ENCODE measurements around the gene HARBI1.

Gene HARBI1

DNA sequence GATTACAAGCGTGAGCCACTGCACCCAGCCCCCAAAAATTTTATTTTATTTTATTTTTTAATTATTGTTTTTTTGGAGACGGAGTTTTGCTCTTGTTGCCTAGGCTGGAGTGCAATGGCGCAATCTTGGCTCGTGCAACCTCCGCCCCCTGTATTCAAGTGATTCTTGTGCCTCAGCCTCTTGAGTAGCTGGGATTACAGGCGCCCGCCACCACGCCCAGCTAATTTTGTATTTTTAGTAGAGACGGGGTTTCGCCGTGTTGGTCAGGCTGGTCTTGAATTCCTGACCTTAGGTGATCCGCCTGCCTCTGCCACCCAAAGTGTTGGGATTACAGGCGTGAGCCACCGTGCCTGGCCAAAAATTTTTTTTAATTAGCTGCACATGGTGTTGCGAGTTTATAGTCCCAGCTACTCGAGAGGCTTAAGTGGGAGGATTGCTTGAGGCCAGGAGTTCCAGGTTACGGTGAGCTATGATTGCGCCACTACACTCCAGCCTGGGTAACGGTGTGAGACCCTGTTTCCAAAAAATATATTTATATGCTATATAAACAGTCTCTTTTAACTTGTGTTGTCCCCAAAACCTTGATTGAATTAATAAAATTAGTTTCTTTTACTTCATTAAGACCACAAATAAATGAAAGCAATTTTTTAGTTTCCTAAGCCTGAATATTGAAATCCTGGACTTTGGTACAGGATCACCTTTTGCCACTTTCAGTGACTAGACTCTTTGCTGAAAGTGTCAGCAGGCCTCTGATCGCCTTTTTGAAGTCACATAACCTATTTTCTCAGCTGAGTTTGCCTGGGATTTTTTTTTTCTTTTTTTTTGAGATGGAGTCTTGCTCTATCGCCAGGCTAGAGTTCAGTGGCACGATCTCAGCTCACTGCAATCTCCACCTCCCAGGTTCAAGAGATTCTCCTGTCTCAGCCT lies 16.5 kb upstream of the HARBI1 start:
- DNase-seq: no peak

DNA sequence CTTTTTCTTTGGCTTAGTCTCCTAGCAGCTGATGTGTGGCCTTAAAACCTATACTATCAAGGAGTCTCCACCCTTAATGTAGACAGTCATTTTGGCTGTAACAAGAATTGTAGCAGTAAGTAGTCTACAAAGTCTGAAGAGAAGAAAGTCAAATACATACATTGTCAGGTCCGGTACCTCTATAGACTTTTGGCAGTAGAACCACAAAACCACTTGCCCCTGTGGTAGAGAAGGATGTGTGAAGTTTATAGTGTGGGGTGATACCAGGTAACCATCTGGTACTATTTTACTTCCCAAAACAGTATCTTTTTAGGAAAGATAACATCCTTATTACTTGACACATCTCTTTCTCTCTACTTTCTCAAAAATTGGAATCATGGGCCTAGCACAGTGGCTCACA lies 15.5 kb upstream of the HARBI1 start:
- no peak for DNase-seq

DNA sequence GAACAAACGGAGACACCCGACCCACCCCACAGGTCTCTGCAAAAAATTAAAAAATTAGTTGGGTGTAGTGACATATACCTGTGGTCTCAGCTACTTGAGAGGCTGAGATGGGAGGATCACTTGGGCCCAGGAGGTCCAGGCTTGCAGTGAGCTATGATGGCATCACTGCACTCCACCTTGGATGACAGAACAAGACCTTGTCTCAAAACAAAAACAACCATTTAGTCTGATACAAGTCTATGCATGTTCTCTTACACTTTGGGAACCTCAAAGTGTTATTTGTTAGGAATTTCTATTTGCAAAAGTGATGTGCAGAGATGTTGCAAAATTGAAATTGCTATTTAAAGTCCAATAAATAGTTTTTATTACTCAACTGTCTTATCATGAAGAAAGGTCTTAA lies 14.6 kb upstream of the HARBI1 start:
- no peak for DNase-seq

DNA sequence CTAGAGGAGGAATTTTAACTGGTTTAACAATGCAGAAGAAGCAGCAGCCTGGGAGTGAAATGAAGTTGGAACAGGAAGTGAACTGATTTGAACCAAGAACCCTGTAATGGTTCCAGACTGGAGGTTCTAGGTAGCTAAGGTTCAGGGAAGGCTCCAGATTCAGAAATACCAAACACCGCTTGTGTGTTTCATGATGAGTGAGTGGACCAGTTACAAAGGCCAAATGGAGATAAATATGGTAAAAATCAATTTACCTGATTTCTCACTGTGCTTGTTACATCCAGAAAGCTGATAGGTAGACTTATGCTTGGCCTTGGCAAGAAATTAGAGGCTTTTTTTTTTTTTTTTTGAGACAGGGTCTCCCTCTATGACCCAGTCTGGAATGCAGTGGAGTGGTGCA lies 13.2 kb upstream of the HARBI1 start:
- no peak for DNase-seq

DNA sequence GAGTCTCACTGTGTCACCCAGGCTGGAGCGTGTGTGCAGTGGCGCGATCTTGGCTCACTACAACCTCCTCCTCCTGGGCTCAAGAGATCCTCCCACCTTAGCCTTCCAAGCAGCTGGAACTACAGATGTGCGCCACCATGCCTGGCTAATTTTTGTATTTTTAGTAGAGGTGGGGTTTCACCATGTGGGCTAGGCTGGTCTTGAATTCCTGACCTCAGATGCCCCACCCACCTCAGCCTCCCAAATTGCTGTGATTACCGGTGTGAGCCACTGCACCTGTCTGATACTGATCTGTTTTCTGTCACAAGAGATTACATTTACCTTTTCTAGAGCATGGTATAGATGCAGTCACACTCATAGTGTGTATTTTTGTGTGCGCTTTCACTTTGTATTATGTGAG lies 11.9 kb upstream of the HARBI1 start:
- no peak for DNase-seq

DNA sequence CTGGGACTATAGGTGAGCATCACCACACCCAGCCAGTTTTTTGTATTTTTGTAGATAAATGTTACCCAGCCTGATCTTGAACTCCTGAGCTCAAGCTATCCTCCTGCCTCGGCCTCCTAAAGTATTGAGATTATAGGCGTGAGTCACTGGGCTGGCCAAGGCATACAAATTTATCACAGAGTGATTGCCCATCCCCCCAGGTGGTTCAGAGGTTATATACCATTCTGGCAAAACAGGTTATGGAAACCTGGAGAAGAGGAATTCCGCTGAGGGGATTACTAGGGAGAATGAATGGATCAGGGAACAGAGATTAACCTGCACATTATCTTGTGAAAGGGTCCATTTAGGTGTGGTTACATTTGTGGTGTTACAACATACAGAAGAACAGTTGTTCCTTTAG lies 8.4 kb upstream of the HARBI1 start:
- DNase-seq: no peak

DNA sequence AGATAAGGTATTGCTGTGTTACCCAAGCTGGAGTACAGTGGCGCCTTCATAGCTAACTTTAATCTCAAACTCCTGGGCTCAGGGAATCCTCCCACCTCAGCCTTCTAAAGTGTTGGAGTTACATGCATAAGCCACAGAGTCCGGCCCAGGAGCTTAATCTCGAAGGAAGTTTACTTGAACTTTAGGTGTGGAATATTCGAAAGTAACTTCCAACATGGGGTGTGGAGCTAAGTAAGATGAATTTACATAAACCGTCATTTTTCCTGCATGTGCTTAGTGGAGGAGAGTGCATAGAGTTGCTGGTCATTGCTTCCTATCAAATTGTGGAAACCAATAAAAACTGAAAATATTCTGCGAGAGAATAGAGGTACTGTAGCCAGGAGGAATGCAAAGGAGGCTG lies 1.8 kb upstream of the HARBI1 start:
- DNase-seq: no peak

DNA sequence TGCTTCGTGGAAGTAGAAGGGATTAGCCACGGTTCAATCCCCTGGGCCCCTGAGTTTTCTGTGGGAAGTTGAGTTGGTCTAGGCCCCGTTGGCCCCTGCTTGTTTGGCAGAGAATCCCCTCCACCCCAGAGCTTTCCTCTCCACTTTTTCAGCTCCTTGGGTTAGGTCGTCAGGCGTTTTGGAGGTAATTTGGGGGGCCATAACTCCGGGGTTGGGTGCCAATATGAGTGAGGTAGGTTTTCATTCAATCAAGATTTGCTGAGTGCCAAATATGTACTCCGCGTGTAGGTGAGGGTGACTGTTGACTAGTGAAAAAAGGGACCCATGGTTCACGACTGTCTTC lies 916 bp upstream of the HARBI1 start:
- no peak for DNase-seq

DNA sequence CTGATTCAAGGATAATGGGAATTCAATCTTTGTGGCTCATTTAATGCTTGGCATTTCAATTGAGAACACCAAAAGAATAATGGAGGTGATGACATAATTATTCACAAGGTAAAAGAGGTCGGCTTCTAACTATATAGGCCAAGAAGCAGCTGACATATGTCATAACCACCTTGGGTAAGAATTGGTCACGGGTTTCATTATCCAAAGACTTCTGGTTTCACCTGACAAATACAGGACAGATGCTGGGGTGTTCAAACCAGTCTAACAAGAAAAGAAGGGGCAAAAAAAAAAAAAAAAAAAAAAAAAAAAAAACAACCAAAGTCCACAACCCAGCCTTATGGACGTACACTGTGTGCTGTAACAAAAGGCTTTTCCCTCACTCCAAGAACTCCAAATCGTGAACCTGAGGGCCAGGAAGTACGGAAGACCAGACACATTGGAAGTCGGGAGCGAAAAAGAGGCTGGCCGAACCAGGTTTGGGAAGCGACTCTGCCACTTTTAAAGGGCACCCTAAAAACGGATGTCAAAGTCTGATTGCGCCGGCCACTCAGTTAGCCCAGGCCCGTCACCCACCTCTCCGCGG lies 385 bp downstream of the HARBI1 start:
- peak; percentile 4 for DNase-seq

DNA sequence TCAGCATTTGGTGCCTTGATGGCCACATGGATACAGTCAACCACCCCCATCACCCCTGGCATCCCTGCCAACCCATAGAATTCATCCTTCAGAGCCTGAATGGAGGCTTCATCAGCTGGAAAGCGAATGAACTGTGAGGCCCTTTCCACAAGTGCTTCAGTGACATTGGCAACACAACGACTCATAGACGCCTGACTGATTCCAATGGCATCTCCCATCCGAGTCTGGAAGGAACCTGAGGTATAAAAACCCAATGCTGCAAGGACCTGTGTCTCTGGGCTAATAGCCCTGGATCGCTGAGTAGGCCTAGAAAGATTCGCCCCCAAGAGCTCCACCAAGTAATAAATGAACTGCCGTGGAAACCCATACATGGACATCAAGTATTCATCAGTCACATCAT lies 1.3 kb downstream of the HARBI1 start:
- peak; percentile 44 for DNase-seq

DNA sequence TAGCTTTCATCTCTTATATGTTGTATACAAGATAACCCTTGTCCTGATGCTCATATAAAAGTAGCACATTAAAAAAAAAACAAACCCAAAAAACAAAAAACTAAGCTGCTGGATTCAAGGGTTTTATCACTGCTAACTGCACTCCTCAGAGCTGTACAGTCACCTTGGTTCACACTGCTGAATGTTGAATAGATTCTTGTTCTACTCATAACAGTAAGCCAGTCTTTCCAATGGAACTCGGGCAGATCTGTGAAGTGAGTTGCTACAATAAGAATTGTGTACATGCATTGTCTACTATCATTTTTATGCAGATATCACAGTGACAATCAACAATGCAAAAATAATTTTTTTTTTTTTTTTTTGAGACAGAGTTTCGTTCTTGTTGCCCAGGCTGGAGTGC lies 4.7 kb downstream of the HARBI1 start:
- no peak for DNase-seq

DNA sequence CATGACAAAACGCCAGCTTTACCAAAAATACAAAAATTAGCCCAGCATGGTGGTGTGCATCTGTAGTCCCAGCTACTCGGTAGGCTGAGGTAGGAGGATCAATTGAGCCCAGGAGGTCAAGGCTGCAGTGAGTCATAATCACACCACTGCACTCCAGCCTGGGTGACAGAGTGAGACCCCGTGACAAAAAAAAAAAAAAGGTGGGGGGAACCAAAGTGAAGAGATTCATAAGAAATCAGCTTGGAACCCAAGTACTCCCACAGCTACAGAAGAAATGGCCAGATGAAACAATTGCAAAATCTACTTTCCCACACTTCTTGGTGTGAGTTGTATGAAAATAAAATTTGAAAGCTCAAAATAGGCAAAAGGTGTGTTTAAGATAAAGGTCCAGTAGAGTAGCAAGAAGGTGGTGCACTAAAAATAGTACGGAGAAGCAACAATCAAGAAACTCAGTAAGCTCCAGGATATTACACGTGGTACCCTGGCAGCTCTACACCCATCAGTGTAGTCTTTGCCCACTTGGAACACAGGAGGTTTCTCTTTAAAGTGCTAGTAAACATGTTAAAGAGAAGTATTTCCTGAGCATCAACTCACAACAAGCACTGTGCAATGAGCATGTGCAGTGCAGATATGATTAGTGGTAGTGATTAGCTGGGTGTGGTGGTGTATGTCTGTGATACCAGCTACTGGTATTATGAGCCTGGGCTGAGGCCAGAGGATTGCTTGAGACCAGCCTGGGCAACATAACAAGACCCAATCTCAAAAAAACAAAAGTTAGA lies 5.3 kb downstream of the HARBI1 start:
- no peak for DNase-seq

DNA sequence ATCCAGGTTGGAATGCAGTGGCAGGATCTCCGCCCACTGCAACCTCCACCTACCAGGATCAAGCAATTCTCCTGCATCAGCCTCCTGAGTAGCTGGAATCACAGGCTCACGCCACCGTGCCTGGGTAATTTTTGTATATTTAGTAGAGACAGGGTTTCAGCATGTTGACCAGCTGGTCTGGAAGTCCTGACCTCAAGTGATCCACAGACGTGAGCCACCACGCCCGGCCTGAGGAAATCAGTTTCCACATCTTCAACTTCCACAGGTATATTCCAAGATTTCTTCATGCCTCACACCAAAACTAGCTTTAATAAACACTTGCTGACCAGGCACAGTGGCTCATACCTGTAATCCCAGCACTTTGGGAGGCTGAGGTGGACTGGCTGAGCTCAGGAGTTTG lies 7.6 kb downstream of the HARBI1 start:
- DNase-seq: no peak

DNA sequence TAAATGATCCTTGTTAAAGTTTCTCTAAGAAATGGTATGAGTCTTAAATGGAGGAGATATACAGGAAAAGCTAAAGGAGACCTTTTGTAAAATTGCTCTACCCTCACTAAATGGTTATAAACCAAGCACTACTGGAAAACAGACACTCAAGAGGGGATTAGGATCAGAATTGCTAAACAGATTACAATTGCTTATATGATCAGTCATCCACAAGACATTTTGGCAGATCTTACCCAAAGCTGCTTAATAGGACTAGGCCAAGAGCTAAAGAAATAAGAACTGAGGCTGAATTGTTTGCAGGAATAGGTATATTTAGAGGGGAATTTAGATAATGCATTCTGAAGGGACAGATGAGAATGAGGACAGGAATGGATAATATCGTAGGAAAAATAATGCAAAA lies 9.5 kb downstream of the HARBI1 start:
- no peak for DNase-seq

DNA sequence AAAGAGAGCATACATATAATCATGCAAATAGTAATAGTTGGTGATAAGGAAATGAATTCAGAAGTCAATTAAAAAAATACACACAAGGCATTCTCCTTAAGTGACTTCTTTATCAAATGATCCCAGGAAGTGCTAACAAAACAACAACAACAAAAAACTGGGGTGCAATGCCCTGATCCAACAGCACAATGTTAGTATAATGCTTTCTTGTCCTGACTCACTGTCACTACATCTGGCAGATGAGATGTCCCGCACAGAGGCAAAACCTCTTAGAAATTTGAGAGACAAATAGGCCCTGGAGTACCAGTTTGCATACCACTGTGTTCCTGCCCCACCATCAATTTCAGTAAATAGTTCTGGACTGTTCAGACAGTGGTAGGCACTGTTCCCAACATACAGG lies 12.2 kb downstream of the HARBI1 start:
- DNase-seq: no peak

DNA sequence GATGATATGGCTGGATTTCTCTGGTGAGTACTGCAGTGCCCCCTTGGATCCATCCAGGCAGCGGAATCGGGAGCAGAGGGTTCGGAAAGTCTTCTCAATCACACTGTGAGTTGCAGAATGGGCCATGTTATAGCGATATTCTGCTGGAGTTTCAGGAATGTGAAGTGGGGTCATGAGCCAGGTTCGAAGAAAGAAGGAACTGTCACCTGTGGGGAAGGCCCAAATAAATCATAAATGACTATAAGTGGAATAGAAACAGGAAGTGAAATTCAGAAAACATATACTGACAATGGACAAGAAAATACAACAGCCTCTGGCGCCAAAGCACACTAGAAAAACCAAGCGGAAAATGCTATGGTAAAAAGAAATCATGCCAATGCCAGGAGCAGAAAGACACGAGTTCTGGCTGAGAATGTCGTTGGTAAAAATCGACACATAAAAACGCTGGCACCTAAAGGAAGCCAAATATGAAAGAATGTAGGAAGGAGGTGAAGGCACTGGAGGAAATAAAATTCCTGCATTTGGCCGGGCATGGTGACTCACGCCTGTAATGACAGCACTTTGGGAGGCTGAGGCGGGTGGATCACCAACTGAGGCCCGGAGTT lies 13.2 kb downstream of the HARBI1 start:
- no peak for DNase-seq

DNA sequence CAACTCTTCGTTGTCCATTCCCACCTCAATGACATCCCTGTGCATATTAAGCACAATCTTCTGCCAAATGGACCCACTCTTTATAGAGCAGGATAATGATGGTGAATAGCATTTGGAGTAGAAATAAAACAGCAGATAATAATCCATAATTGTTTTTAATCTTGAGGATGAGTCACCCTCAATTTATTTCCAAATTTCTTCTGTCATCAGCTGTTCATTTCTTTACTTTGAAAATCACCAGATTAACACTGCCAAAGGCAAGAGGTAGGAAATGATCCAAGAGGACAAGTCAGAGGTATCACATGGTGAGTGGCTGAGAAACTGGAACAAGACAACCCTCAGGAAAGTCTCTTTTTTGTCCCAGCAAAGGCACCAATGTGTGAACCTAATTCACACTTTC lies 15.9 kb downstream of the HARBI1 start:
- no peak for DNase-seq

DNA sequence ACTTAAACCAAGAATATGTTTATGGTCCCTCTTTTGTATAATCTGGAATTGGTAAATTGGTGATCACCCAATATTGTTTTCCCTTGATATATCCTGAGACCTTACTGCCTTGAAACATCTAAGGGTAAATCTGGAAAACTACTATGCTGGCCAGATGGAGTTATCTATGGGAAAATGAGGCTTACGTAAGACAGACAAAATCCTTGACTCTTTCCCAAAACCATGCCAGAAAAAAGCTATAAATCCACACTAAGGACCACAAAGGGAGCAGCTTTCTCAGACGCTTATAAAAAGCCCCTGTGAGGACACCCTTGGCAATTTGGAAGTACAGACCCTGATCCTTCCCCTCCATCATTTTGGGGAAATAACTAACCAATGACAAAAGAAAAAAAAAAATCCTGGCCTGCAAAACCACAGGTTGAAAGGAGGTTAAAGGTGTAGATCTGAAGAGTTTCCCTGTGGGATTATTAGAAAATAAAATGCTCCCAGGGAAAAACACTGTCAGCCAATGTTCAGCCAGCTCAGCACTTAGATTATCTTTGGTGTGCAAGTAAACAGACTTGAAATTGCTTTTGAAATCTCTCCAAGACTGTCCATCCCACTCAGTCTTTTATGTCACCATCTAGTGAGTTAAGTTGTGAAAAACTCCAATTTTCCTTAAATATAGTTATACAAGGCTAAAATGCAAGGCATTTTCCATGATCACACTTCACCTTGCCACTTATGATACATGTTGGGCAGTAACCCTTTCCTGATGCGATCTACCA lies 16.6 kb downstream of the HARBI1 start:
- no peak for DNase-seq

DNA sequence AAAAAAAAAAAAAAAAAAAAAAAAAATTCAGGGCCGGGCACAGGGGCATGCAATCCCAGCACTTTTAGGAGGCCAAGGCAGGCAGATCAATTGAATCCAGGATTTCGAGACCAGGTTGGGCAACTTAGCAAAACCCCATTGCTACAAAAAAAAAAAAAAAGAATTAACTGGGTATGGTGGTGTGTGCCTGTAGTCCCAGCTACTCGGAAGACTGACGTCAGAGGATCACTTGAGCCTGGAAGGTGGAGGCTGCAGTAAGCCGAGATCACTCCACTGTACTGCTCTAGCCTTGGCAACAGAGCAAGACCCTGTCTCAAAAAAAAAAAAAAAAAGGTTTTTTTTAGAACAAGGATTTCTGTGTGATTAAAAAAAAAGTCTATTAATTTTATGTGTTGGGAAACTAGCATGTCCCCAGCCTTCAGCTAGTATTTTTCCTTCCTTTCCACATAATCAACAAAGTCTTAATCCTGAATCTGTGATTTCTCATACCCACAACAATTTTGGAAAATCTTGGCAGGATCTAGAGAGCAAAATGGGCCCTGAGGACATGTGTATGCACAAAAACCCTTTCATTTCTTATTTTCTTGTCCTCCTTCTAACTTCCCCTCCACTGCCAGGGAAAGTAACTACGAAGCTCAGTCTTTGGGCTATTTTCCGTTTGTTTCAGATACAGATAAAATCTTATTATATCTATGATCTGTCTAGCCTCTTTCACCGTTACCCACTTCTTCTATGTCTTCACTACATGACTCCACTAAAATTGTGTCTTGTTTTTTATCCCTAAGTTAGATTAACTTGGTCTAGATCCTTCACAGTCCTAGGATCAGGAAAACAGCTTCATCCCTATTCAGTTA lies 17.5 kb downstream of the HARBI1 start:
- no peak for DNase-seq

DNA sequence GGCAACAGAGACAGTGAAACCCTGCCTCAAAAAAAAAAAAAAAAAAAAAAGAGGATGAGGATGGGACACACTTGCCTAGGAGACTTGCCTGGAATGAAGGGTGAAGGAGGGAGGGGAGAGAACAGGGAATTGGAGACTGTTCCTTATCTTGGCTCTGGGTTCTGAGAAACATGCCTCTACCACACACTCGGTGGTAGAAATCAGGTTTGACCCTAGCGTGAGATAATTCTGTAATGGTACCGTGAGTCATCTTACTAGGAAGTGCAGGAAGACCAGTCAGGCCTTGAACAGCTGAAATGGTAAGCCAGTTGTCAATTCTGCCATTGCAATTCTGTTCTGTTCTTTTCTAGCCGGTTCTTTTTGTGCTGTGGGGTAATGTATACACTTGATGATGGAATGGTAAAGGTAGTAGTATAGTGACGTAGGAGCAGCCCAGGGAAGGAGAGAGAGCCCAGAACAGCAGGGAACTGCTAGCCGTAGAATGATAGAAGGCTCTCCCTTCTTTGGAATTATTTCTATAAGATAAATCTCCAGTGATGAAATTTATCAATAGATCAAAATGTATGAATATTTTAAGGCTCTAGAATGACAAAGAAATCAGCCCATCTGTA lies 19.3 kb downstream of the HARBI1 start:
- no peak for DNase-seq

DNA sequence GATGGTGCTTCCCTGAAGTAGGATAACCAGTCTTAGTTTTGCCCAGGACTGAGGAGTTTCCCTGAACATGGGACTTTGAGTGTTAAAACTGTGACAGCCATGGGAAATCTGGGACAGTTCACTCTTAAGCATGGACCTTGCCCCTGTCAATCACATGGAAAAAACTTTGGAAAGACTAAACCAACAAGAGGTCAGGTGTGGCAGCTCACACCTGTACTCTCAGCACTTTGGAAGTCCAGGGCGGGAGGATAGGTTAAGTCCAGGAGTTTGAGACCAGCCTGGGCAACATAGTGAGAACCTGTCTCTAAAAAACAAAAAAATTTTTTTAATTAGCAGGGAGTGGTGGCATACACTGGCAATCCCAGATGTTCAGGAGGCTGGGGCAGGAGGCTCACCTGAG lies 19.9 kb downstream of the HARBI1 start:
- no peak for DNase-seq
